ENCODE measurements around the gene NPTXR.

GRCh38 chr22:38870312-38870741, 26.5 kb upstream of the NPTXR start:
- TF ChIP-seq CTCF (conservative IDR thresholded peaks at IDR 0.05; ENCODE audit: low read depth, low read length): peak; percentile 98
- no peak for TF ChIP-seq EZH2 (IDR thresholded peaks at IDR 0.05; ENCODE audit: borderline replicate concordance, low read depth, low read length, poor library complexity, severe bottlenecking)
